AG09319 (cell line): ENCODE measurements around the gene ADARB1.

Source experiments
- DNase-seq: peaks from one replicate; pipeline ENCODE4 v3.0.0-alpha.2; 2010; ENCODE audit warnings: low read depth; ENCODE audit errors: extremely low read depth
- TF ChIP-seq, protein P1 (sequence below): IDR thresholded peaks from 2 replicates; pipeline ENCODE4 v1.5.1; 2011; ENCODE audit warnings: low read depth, mild to moderate bottlenecking, inconsistent platforms, low read length, moderate library complexity

ADARB1 gene

GRCh38 chr21:45056917-45057560, 17.3 kb upstream of the ADARB1 start:
- TF ChIP-seq, protein P1, sequence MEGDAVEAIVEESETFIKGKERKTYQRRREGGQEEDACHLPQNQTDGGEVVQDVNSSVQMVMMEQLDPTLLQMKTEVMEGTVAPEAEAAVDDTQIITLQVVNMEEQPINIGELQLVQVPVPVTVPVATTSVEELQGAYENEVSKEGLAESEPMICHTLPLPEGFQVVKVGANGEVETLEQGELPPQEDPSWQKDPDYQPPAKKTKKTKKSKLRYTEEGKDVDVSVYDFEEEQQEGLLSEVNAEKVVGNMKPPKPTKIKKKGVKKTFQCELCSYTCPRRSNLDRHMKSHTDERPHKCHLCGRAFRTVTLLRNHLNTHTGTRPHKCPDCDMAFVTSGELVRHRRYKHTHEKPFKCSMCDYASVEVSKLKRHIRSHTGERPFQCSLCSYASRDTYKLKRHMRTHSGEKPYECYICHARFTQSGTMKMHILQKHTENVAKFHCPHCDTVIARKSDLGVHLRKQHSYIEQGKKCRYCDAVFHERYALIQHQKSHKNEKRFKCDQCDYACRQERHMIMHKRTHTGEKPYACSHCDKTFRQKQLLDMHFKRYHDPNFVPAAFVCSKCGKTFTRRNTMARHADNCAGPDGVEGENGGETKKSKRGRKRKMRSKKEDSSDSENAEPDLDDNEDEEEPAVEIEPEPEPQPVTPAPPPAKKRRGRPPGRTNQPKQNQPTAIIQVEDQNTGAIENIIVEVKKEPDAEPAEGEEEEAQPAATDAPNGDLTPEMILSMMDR: no peak
- no peak for DNase-seq

GRCh38 chr21:45057886-45058285, 16.5 kb upstream of the ADARB1 start:
- DNase-seq: no peak
- TF ChIP-seq, protein P1: no peak

DNA sequence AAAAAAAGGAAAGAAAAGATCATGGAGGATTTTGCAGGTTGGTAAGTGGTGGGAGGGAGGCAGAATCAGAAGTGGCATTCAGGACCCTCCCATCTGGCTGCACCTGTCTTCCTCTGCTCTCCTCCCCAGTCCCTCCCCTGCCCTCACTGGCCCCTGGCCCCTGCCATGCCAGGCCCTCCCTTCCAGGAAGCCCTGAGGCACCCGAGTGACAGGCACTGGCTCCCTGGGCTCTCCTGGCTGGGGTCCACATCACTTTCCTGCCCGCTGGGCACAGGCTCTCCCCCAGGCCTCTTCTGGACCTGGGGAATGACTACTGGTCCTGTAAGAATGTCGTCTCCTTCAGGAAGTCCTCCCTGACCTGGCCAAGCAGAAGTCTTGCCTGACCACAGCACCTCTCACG, 15.3 kb upstream of the ADARB1 start:
- DNase-seq: no peak
- TF ChIP-seq, protein P1: no peak

DNA sequence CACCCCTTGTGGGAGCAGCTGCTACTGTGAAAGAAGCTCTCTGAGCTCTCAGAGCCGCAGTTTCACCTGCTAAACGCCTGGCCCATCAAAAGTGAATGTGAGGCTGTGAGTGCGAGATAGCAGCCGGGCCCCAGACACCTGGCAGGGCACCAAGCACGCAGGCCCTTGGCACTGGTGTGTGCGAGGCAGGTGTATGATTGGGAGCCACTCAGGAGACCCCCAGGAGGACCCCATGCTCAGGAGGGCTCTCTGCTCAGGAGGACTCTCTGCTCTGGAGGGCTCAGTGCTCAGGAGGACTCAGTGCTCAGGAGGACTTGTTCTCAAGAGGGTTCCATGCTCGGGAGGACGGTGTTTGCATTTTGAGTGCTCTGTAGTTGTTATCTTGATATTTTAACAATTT, 14.3 kb upstream of the ADARB1 start:
- TF ChIP-seq, protein P1: no peak
- DNase-seq: no peak

DNA sequence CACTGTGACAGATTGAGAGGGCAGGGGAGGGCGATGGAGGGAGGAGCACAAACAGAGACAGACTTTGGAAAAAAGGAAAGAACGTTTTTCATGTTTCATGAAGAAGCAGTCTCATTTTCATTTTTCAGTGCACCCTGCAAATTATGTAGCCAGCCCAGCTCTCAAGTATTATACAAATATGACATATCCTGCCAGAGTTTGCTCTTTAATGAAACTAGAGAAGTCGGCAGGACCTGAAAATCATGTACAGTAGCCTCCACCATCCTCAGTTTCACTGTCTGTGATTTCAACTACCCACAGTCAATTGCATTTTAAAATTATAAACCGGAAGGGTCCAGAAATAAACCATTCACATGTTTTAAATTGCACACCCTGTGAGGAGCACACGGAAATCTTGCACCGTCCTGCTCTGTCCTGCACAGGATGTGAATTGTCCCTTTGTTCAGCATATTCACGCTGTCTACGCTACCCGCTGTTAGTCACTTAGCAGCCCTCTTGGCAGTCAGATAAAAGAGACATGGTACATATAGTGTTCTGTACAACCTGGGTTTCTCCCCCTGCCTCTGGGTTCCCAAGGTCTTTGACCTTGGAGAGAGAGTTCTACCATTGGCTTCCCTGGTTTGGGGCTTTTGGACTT, 13.6 kb upstream of the ADARB1 start:
- TF ChIP-seq, protein P1: no peak

GRCh38 chr21:45064091-45064490, 10.3 kb upstream of the ADARB1 start:
- DNase-seq: no peak
- TF ChIP-seq, protein P1: no peak

More for the DNA sequence above, 13.6 kb upstream of the ADARB1 start:
- DNase-seq: no peak

DNA sequence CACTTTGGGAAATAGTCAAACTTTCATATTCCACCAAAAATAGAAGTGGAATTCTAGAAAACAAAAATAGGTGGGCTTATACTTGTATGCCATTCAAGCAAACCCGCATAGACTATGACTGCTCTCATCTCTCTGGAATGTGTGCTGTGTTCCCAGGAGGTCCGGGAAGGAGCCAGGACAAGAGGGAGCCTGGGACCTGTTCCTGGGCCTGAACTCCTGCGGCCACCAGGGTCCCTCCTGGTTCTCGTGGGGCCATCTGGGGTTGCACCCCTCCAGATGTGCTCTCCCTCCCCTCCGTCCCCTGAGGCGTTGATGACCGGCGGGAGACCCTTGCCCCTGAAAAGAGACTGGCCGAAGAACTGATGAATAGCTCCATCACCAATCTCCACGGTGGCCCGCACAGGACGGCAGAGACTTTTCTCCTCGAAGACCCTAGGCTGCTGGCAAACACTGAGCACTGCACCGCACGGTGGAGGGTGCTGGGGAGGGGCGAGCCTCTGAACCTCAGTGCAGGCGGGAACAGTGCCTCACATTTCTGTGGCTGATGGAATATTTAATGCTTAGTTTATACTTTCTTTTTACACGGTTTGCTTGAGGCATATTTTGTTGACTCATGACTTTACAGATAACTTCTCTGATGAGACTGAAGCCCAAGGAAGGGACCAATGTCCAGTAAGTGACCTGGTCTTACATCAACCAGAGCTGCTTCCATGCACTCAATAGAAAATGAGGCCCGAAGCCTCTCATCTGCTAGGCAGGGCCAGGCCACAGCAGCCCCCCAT, 9.6 kb upstream of the ADARB1 start:
- DNase-seq: no peak
- TF ChIP-seq, protein P1: no peak
